HL-60 (cell line): ENCODE measurements around the gene GRIK2.

Source experiments
- DNase-seq, 2 experiments: peaks; one replicate each; pipeline ENCODE4 v3.0.0-alpha.2; 2010 to 2020; ENCODE audit warnings: low read depth in 1 of 2, low spot score in 1 of 2
- H3K27ac ChIP-seq: fragments of 250-450 bp; sonication (Bioruptor Pico); replicated peaks from 2 replicates; pipeline ENCODE4 v1.5.1; 2020; ENCODE audit warnings: mild to moderate bottlenecking, moderate library complexity
- H3K27me3 ChIP-seq: fragments of 250-450 bp; sonication (Bioruptor Pico); 2 replicates; pipeline ENCODE4 v1.5.1; 2021; ENCODE audit warnings: mild to moderate bottlenecking, moderate library complexity; ENCODE audit not compliant: insufficient read depth, poor library complexity, severe bottlenecking
- H3K4me3 ChIP-seq: replicated peaks from 2 replicates; pipeline ENCODE4 v1.5.1; 2011; ENCODE audit warnings: mild to moderate bottlenecking, control low read depth, low read length; ENCODE audit not compliant: insufficient read depth
- CTCF ChIP-seq: IDR thresholded peaks from one replicate; pipeline ENCODE4 v1.5.1; 2011; ENCODE audit warnings: low read length, control low read depth, inconsistent platforms; ENCODE audit not compliant: insufficient read depth
- GABPA ChIP-seq: IDR thresholded peaks from 2 replicates; pipeline ENCODE4 v1.6.1; 2012; ENCODE audit warnings: low read depth
- POLR2AphosphoS5 ChIP-seq: IDR thresholded peaks from 2 replicates; pipeline ENCODE4 v1.6.1; 2012; ENCODE audit warnings: low read depth
- REST ChIP-seq: IDR thresholded peaks from 2 replicates; pipeline ENCODE4 v1.6.1; 2012; ENCODE audit warnings: low read depth; ENCODE audit not compliant: insufficient replicate concordance
- SPI1 ChIP-seq: IDR thresholded peaks from 2 replicates; pipeline ENCODE4 v1.6.1; 2012; ENCODE audit warnings: low read depth, mild to moderate bottlenecking, borderline replicate concordance

GRIK2 gene

GRCh38 chr6:101676187-101676586 is 282.7 kb downstream of the GRIK2 start:
- no peak for DNase-seq
- H3K27me3 ChIP-seq: no peaks in the 10 kb centered on the region
- H3K4me3 ChIP-seq: no peak overlapping the region
- TF ChIP-seq REST (no peak), GABPA (no peak), CTCF (no peak), SPI1 (no peak), POLR2AphosphoS5 (no peak)
- H3K27ac ChIP-seq: no peak overlapping the region

- no peak for TF ChIP-seq CTCF
- no peak for TF ChIP-seq REST
- no peak for TF ChIP-seq GABPA
- TF ChIP-seq POLR2AphosphoS5: no peak
- no peak for TF ChIP-seq SPI1
- Histone ChIP-seq H3K4me3 (no peak overlapping the region), H3K27ac (no peak overlapping the region), H3K27me3 (no peaks in the 10 kb centered on the region)
- no peak for DNase-seq
Measured at GRCh38 chr6:101682937-101683336, 289.4 kb downstream of the GRIK2 start.

GRCh38 chr6:101683884-101684283 is 290.4 kb downstream of the GRIK2 start:
- DNase-seq: no peak
- no peak overlapping the region for H3K4me3 ChIP-seq
- no peak overlapping the region for H3K27ac ChIP-seq
- H3K27me3 ChIP-seq: no peaks in the 10 kb centered on the region
- TF ChIP-seq SPI1: no peak
- TF ChIP-seq CTCF: no peak

GRCh38 chr6:101686653-101687052 is 293.1 kb downstream of the GRIK2 start:
- no peak for TF ChIP-seq GABPA
- TF ChIP-seq SPI1: no peak
- TF ChIP-seq CTCF: no peak
- TF ChIP-seq POLR2AphosphoS5: no peak
- TF ChIP-seq REST: no peak
- no peak overlapping the region for H3K4me3 ChIP-seq

More at GRCh38 chr6:101686653-101687052, 293.1 kb downstream of the GRIK2 start:
- Histone ChIP-seq H3K27ac (no peak overlapping the region), H3K27me3 (no peaks in the 10 kb centered on the region)
- no peak for DNase-seq
